Measurements from ENCODE around the gene F10. TPM values are rescaled to one million over a fixed set of nuclear protein-coding genes. Genes with fewer than 3 reads are reported as not detected.
A peak's percentile ranks its signal among the peaks of the same experiment; 100 is the strongest.

Gene F10
- total and polyA plus RNA-seq, 2 donors (not counting 3 experiments of a cell fraction or from before 2014, with no cell fraction given), result 0.25 TPM; not detected in 1

DNA sequence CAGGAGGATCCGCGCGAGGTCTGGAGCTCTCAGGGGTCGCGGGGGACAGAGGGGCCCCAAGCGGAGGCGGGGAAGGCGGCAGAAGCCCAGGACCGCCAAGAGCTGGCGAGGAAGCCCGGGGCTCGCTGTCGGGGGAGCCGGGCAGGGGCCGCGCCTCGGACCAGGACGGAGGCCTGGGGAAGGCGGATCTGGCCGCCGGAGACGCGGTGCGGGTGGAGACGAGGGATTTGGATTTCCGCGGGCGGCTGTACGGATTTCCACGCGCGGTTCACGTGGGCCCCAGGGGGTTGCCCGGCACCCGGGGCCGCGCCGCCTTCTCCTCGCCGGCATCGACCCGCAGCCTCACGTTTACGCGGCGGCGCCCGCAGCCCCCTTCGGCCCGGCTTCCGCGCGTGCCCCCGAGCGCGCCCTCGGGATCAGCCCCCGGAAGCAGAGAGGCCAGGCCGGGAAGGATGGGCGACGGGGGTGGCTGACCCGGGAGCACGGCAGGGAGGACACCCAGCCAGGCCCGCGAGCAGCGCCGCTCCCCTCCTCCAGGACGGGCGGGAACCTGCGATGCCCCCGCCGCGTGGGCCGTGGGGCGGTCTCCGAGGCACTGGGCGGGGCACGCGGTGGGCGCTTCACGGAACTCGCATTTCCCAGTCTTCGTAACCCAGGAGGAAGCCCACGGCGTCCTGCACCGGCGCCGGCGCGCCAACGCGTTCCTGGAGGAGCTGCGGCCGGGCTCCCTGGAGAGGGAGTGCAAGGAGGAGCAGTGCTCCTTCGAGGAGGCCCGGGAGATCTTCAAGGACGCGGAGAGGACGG lies 12.3 kb upstream of the F10 start:
- no peaks in the 10 kb centered on the region for H4K20me1 ChIP-seq (replicated peaks; ENCODE audit: control insufficient read depth, extremely low read depth, insufficient read depth, low read length)
- H3K9ac ChIP-seq (replicated peaks; ENCODE audit: extremely low read depth, insufficient read depth, low read length), result no peak overlapping the region
- POLR2A ChIA-PET, result no interaction called here
- dilution Hi-C loops (cut with MboI; ENCODE audit: extremely low pct_ligation_motif_present, low sequenced_read_pairs), result no loop called here
- no peak overlapping the region for H3K4me3 ChIP-seq (replicated peaks in 1 of 3; ENCODE audit: insufficient read depth in 1 of 3, low read depth in 1 of 3, low read length in 3 of 3)
- H2AFZ ChIP-seq (ENCODE audit: low read depth, low read length), result peak overlapping the region; percentile 26
- H3K27ac ChIP-seq (ENCODE audit: insufficient read depth, low read depth, low read length), result no peak overlapping the region
- H3K79me2 ChIP-seq (ENCODE audit: control insufficient read depth, insufficient read depth, low read length), result no peaks in the 10 kb centered on the region
- no peaks in the 10 kb centered on the region for H3K4me1 ChIP-seq (ENCODE audit: control insufficient read depth, extremely low read depth, insufficient read depth, low read length)
- H3K9me3 ChIP-seq (replicated peaks; ENCODE audit: control insufficient read depth, insufficient read depth, low read length), result no peaks in the 10 kb centered on the region
- H3K27me3 ChIP-seq (ENCODE audit: control insufficient read depth in 2 of 2, insufficient read depth in 2 of 2, low read length in 2 of 2), result peaks cover 17 to 22% of the 10 kb centered on the region in 2 experiments
- DNase-seq (ENCODE audit: low read depth, low spot score) (no peak), FAIRE-seq (no peak)
- no TSS peak for BruUV-seq (replicated peaks)
- no peak overlapping the region for H3K4me2 ChIP-seq (ENCODE audit: insufficient read depth, low read length)
- intact Hi-C loops (cut with micrococcal nuclease), result no loop called here
- H3K9me1 ChIP-seq (replicated peaks; ENCODE audit: control insufficient read depth, extremely low read depth, insufficient read depth, low read length), result no peaks in the 10 kb centered on the region
- CTCF ChIA-PET, result interaction anchor here (0.6 kb wide), 1 partner anchor 19 kb away, joined by 3 read pairs; no protein-coding TSS in a partner anchor
- H3K36me3 ChIP-seq (ENCODE audit: control insufficient read depth in 2 of 2, extremely low read depth in 1 of 2, insufficient read depth in 2 of 2, low read length in 2 of 2), result no peaks in the 10 kb centered on the region
- TF ChIP-seq EZH2 (IDR thresholded peaks at IDR 0.05; ENCODE audit: borderline replicate concordance, low read depth, low read length, severe bottlenecking) (peak; percentile 95), JUN (IDR thresholded peaks at IDR 0.05; ENCODE audit: borderline replicate concordance, insufficient read depth, insufficient read length, low read depth) (no peak), MAX (IDR thresholded peaks at IDR 0.05; ENCODE audit: insufficient read depth, insufficient read length) (no peak)

DNA sequence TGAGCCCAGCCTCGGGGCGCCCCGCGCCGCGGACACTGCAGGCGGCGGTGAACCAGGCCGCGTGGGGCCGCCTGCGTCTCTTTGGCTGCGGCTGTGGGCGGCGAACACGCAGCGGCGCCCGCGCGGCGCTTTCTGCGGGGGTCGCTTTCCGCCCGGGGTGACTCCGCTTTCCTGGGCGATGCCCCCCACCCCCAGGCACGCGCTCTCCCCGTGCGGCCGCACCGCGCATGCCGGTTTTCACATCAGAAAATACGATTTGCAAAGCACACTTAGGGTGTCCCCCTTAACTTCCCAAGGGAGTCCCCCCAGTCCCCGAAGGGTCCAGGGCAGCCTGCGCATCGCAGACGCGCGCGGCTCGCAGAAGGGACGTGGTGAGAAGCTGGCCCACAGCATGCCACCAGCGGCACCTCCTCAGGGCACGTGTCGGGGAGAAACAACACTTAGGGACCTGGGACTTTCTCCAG lies 11.7 kb upstream of the F10 start:
- Histone ChIP-seq H3K36me3 (ENCODE audit: control insufficient read depth in 2 of 2, extremely low read depth in 1 of 2, insufficient read depth in 2 of 2, low read length in 2 of 2) (no peaks in the 10 kb centered on the region), H3K9me1 (replicated peaks; ENCODE audit: control insufficient read depth, extremely low read depth, insufficient read depth, low read length) (no peaks in the 10 kb centered on the region), H4K20me1 (replicated peaks; ENCODE audit: control insufficient read depth, extremely low read depth, insufficient read depth, low read length) (no peaks in the 10 kb centered on the region), H3K4me3 (replicated peaks in 1 of 3; ENCODE audit: insufficient read depth in 1 of 3, low read depth in 1 of 3, low read length in 3 of 3) (no peak overlapping the region), H3K9me3 (replicated peaks; ENCODE audit: control insufficient read depth, insufficient read depth, low read length) (no peaks in the 10 kb centered on the region), H2AFZ (ENCODE audit: low read depth, low read length) (peak overlapping the region; percentile 26), H3K4me2 (ENCODE audit: insufficient read depth, low read length) (no peak overlapping the region), H3K9ac (replicated peaks; ENCODE audit: extremely low read depth, insufficient read depth, low read length) (no peak overlapping the region), H3K27ac (ENCODE audit: insufficient read depth, low read depth, low read length) (no peak overlapping the region), H3K79me2 (ENCODE audit: control insufficient read depth, insufficient read depth, low read length) (no peaks in the 10 kb centered on the region), H3K27me3 (ENCODE audit: control insufficient read depth in 2 of 2, insufficient read depth in 2 of 2, low read length in 2 of 2) (peaks cover 17 to 22% of the 10 kb centered on the region in 2 experiments), H3K4me1 (ENCODE audit: control insufficient read depth, extremely low read depth, insufficient read depth, low read length) (no peaks in the 10 kb centered on the region)
- TF ChIP-seq, protein P1, sequence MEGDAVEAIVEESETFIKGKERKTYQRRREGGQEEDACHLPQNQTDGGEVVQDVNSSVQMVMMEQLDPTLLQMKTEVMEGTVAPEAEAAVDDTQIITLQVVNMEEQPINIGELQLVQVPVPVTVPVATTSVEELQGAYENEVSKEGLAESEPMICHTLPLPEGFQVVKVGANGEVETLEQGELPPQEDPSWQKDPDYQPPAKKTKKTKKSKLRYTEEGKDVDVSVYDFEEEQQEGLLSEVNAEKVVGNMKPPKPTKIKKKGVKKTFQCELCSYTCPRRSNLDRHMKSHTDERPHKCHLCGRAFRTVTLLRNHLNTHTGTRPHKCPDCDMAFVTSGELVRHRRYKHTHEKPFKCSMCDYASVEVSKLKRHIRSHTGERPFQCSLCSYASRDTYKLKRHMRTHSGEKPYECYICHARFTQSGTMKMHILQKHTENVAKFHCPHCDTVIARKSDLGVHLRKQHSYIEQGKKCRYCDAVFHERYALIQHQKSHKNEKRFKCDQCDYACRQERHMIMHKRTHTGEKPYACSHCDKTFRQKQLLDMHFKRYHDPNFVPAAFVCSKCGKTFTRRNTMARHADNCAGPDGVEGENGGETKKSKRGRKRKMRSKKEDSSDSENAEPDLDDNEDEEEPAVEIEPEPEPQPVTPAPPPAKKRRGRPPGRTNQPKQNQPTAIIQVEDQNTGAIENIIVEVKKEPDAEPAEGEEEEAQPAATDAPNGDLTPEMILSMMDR (IDR thresholded peaks at IDR 0.05; ENCODE audit: extremely low read depth in 1 of 2, insufficient read depth in 1 of 2, low read depth in 1 of 2, low read length in 2 of 2), result no peak
- TF ChIP-seq MAX (IDR thresholded peaks at IDR 0.05; ENCODE audit: insufficient read depth, insufficient read length) (no peak), POLR2A (IDR thresholded peaks at IDR 0.05; ENCODE audit: low read depth, low read length) (no peak), POLR2AphosphoS5 (IDR thresholded peaks at IDR 0.05; ENCODE audit: insufficient read depth, low read depth, low read length) (no peak), MYC (IDR thresholded peaks at IDR 0.05; ENCODE audit: low read depth, low read length) (no peak), FOS (IDR thresholded peaks at IDR 0.05; ENCODE audit: borderline replicate concordance, insufficient read depth, low read length) (no peak), EZH2 (IDR thresholded peaks at IDR 0.05; ENCODE audit: borderline replicate concordance, low read depth, low read length, severe bottlenecking) (no peak), GATA2 (IDR thresholded peaks at IDR 0.05; ENCODE audit: insufficient read depth, insufficient read length, low read depth, low read length) (no peak), JUN (IDR thresholded peaks at IDR 0.05; ENCODE audit: borderline replicate concordance, insufficient read depth, insufficient read length, low read depth) (no peak)
- ChIA-PET CTCF (no interaction called here), POLR2A (no interaction called here)
- FAIRE-seq (no peak), DNase-seq (ENCODE audit: low read depth, low spot score) (no peak)
- dilution Hi-C loops (cut with MboI; ENCODE audit: extremely low pct_ligation_motif_present, low sequenced_read_pairs), result no loop called here
- no TSS peak for BruUV-seq (replicated peaks)
- intact Hi-C loops (cut with micrococcal nuclease), result no loop called here

Data from endothelial cell of umbilical vein (primary cell).